Ishikawa (cell line): Measurements from ENCODE around the gene CYP2E1.

Experiments
- CEBPB ChIP-seq: IDR thresholded peaks from 2 replicates; pipeline ENCODE4 v1.6.1; 2012
- CREB1 ChIP-seq: IDR thresholded peaks from 2 replicates; pipeline ENCODE4 v1.6.1; 2012; ENCODE audit warnings: low read depth
- EGR1 ChIP-seq: IDR thresholded peaks from 2 replicates; pipeline ENCODE4 v1.6.1; 2012
- EP300 ChIP-seq: IDR thresholded peaks from 2 replicates; pipeline ENCODE4 v1.6.1; 2012; ENCODE audit warnings: borderline replicate concordance
- FOXM1 ChIP-seq: IDR thresholded peaks from 2 replicates; pipeline ENCODE4 v1.6.1; 2012; ENCODE audit warnings: low read depth, borderline replicate concordance
- NFIC ChIP-seq: IDR thresholded peaks from 2 replicates; pipeline ENCODE4 v1.6.1; 2012
- RAD21 ChIP-seq: IDR thresholded peaks from 2 replicates; pipeline ENCODE4 v1.6.1; 2012; ENCODE audit warnings: low read depth
- TAF1 ChIP-seq: IDR thresholded peaks from 2 replicates; pipeline ENCODE4 v1.6.1; 2012; ENCODE audit warnings: low read depth, mild to moderate bottlenecking
- TCF12 ChIP-seq: IDR thresholded peaks from 2 replicates; pipeline ENCODE4 v1.6.1; 2012; ENCODE audit warnings: low read depth
- TEAD4 ChIP-seq: IDR thresholded peaks from 2 replicates; pipeline ENCODE4 v1.6.1; 2012
- YY1 ChIP-seq: IDR thresholded peaks from 2 replicates; pipeline ENCODE4 v1.6.1; 2012; ENCODE audit warnings: low read depth
- ZBTB7A ChIP-seq: IDR thresholded peaks from 2 replicates; pipeline ENCODE4 v1.6.1; 2012; ENCODE audit warnings: low read depth
- TF ChIP-seq, protein P1 (sequence below): IDR thresholded peaks from 2 replicates; pipeline ENCODE4 v1.6.1; 2012
- TF ChIP-seq, protein P2 (sequence below): IDR thresholded peaks from 2 replicates; pipeline ENCODE4 v1.6.1; 2012; ENCODE audit warnings: low read depth, mild to moderate bottlenecking
- TF ChIP-seq, protein P3 (sequence below): IDR thresholded peaks from 2 replicates; pipeline ENCODE4 v1.6.1; 2012

The CYP2E1 gene

GRCh38 chr10:133528296-133528844 lies 1.2 kb downstream of the CYP2E1 start:
- TF ChIP-seq TCF12 (no peak), EP300 (no peak), TAF1 (no peak), NFIC (no peak), EGR1 (no peak), CEBPB (no peak), YY1 (no peak), TEAD4 (no peak), FOXM1 (no peak)
- TF ChIP-seq, protein P1, sequence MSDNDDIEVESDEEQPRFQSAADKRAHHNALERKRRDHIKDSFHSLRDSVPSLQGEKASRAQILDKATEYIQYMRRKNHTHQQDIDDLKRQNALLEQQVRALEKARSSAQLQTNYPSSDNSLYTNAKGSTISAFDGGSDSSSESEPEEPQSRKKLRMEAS: no peak
- TF ChIP-seq, protein P2, sequence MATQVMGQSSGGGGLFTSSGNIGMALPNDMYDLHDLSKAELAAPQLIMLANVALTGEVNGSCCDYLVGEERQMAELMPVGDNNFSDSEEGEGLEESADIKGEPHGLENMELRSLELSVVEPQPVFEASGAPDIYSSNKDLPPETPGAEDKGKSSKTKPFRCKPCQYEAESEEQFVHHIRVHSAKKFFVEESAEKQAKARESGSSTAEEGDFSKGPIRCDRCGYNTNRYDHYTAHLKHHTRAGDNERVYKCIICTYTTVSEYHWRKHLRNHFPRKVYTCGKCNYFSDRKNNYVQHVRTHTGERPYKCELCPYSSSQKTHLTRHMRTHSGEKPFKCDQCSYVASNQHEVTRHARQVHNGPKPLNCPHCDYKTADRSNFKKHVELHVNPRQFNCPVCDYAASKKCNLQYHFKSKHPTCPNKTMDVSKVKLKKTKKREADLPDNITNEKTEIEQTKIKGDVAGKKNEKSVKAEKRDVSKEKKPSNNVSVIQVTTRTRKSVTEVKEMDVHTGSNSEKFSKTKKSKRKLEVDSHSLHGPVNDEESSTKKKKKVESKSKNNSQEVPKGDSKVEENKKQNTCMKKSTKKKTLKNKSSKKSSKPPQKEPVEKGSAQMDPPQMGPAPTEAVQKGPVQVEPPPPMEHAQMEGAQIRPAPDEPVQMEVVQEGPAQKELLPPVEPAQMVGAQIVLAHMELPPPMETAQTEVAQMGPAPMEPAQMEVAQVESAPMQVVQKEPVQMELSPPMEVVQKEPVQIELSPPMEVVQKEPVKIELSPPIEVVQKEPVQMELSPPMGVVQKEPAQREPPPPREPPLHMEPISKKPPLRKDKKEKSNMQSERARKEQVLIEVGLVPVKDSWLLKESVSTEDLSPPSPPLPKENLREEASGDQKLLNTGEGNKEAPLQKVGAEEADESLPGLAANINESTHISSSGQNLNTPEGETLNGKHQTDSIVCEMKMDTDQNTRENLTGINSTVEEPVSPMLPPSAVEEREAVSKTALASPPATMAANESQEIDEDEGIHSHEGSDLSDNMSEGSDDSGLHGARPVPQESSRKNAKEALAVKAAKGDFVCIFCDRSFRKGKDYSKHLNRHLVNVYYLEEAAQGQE: no peak
- TF ChIP-seq, protein P3, sequence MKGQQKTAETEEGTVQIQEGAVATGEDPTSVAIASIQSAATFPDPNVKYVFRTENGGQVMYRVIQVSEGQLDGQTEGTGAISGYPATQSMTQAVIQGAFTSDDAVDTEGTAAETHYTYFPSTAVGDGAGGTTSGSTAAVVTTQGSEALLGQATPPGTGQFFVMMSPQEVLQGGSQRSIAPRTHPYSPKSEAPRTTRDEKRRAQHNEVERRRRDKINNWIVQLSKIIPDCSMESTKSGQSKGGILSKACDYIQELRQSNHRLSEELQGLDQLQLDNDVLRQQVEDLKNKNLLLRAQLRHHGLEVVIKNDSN: no peak

DNA sequence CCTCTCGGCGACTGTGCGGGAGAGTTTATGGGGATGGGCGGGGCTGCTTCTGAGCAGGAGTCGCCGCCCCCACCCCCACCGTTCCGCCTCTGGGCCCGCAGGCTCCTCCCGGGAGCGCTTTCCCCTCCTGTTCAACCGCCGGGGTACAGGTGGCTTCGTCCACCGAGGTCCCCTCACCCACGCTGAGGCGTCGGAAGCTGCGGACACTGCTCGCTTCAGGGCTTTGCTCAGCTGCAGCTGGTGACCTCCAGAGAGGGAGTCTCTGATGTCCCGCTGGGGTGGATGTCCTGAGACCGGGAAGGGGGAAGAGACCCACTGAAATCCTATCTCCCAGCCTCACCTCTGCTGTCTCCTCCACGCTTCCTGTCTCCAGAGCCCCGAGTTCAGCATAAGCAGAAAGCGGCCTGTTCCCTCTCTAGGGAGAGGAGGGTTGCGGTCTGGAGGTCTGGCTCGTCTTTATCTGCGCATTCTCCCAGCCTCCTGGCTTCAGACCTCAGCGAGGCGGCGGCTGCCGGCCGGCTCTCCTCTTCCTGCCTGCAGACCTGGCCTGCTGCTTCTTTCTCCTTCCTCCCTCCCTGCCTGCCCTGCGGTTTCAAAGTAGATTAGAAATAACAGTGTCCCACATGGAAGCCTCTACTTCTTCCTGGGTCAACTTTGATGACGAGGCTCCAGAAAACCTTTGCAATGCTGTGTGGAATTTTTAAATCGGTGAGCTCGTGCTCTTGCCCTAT lies 1.8 kb downstream of the CYP2E1 start:
- TF ChIP-seq, protein P2: no peak
- TF ChIP-seq TCF12 (no peak), YY1 (no peak), RAD21 (no peak), CREB1 (no peak), EGR1 (no peak), CEBPB (no peak), EP300 (no peak), ZBTB7A (no peak), NFIC (no peak), FOXM1 (no peak), TAF1 (no peak), TEAD4 (no peak)
- TF ChIP-seq, protein P1: no peak
- TF ChIP-seq, protein P3: no peak

DNA sequence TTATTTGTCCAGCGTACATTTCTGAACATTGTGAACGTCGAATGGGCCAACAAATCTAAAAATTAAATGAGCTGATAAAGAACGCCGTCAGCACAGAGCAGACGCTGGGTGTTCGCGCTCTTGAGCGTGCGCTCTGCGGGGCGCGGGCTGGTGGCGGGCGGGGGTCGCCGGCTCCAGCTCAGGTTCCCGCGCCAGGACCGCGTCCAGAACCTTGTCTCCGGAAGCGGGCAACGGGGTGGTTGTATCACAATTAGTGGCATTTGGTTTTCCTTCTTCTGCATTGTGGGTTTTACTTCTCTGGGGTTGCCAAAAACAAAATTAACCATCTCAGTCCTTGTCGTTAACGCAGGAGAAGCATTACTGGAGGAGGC lies 2.4 kb downstream of the CYP2E1 start:
- TF ChIP-seq NFIC (no peak), TAF1 (no peak), TCF12 (no peak), YY1 (no peak), TEAD4 (no peak), ZBTB7A (no peak)
- TF ChIP-seq, protein P2: no peak
- TF ChIP-seq, protein P1: no peak
- TF ChIP-seq, protein P3: no peak
